GM21367 (cell line): ENCODE measurements around the gene CYRIA.
A peak's percentile ranks its signal among the peaks of the same experiment; 100 is the strongest.

ENCODE experiments used
- ATAC-seq: cut with Tn5 transposase; IDR thresholded peaks from one replicate; pipeline ENCODE4 v1.9.1; 2021; ENCODE audit not compliant: unreplicated experiment

CYRIA gene

GRCh38 chr2:16665748-16666448 lies at the start of gene CYRIA:
Gene CYRIA (minus strand): TSS chr2:16665834. CDS start chr2:16588119, 77,715 bp downstream.
- ATAC-seq = peak; percentile 55

DNA sequence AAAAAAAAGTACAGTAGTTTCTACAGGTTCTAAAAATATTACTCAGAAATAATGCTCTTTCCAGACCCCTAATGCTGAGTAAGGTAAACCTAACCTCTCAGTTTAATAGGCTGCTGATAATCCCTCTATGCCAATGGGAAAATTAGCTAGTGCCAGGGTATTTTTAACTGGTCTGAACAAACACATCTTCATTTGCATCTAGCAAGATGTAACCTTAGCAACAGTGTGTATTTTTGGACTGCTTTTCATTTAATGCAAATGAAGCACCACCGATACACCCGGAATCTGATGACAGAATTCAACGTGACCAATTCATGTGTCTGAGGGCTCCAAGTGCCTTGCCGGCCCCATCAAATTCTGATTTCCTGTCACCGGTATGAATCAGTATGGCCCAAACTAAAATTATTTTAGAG lies 47.4 kb upstream of the CYRIA start:
- peak; percentile 87 for ATAC-seq

DNA sequence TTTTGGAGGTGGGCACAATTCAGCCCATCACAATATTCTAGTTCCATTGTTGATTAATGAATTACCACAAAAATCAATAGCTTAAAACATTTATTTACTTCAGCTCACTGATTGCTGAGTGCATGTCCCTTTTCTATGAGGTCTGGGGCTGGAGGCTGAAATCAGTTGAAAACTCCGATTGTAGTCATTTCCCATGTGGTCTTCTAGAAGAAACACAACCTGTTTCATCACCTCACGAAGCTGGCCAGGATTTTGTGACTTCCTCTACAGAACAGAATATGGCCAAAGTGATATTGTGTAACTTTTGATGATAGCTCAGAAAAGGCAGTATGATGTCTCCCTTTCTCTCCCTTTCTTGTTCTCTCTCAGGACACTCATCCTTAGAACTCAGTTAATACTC lies 44.1 kb upstream of the CYRIA start:
- no peak for ATAC-seq

- ATAC-seq = no peak
Observed at GRCh38 chr2:16708173-16708572, 42.5 kb upstream of the CYRIA start.

- no peak for ATAC-seq
Observed at GRCh38 chr2:16707014-16707623, 41.5 kb upstream of the CYRIA start.

DNA sequence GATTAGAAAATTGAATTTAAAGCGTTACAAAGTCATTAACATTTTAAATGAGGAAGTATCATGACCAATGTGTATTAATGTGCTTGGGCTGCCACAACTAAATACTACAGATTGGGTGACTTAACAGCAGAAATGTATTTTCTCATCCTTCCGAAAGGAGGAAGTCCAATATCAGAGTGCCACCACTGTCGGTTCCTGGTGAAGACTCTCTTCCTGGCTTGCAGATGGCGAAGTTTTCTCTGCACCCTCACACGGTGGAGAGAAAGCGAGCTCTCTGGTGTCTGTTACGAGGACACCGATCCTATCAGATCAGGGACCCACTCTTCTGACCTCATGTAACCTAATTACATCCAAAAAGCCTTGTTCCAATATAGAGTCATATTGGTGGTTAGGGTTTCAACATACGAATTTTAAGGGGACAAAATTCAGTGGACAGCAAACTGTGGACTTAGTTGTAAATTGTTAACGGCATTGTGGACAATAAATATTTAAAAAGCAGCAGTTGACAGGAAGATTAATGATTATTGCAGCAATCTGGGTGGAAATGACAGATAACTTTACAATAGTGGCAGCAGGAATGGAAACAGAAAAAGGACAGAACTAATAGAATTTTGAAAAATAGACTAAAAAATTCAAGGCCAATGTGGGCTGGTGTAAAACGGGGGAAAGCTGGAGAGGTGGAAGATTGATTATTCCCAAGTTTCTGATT lies 35.1 kb upstream of the CYRIA start:
- ATAC-seq = no peak

- ATAC-seq = no peak
Observed at GRCh38 chr2:16693854-16694253, 28.2 kb upstream of the CYRIA start.

GRCh38 chr2:16691261-16691660 lies 25.6 kb upstream of the CYRIA start:
- ATAC-seq = no peak

- ATAC-seq = no peak
Observed at GRCh38 chr2:16687955-16688354, 22.3 kb upstream of the CYRIA start.

GRCh38 chr2:16687222-16687621 lies 21.6 kb upstream of the CYRIA start:
- no peak for ATAC-seq

DNA sequence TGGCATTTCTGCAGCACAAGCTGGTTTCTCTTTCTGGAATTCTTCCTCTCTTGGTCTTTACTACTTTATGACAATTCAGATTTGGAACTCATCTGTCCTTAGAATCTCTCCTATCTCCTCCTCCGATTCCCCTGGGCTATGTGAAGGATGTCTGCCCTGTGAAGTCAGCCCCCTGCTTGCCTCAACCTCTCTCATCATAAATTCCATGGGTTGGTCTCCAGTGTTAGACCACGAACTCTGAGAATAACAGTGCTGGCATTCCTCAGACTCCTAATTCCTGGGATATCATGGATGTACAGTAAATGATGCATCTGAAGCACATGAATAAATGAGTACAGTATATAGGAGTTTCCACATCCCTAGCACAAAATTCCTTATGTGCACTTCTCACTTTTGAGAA lies 21.0 kb upstream of the CYRIA start:
- no peak for ATAC-seq

DNA sequence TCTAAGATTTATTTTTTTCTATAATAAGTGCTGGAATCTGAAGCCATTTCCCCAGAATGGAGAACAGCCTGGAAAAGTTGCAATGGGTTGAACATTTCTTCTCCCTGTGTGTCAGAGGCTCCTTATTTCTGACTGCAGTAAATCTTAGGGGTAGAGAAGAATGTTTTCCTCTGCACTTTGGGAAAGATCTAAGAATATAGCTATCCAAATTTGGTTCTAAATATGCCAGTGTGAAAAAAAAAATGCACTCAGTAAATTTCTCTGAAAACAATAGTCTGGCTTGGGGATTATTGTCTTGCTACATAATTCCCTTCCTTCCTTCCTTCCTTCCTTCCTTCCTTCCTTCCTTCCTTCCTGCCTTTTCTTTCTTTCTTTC lies 19.7 kb upstream of the CYRIA start:
- no peak for ATAC-seq

DNA sequence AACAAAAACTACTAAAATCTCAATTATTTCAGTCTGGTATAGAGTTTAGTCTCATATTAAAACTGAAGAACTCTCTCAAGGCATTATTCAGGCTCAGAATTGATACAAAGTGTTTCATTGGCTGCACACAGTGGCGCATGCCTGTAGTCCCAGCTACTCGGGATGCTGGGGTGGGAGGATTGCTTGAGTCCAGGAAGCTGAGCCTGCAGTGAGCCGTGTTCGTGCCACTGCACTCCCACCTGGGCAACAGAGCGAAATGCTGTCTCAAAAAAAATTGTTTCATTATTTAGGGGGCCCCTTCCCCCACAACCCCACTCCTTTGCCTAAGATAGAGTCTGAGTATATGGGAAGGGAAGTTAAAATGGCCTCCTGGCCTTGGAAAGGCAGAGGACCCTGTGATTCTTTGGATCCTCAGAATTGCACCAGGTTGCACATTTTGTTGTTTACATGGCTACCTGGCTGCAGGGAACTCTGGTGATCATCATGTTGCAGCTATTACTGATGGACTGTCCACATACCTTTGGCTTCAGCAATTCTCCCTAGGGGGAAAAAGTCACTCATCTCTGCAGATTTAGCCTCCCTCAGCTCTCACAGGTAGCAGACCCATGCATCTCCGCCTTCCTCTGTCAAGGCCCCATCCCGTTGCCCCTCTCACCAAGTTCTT lies 19.2 kb upstream of the CYRIA start:
- ATAC-seq = no peak

- ATAC-seq = no peak
Observed at GRCh38 chr2:16683576-16683975, 17.9 kb upstream of the CYRIA start.

- no peak for ATAC-seq
Observed at GRCh38 chr2:16682431-16683118, 16.9 kb upstream of the CYRIA start.

DNA sequence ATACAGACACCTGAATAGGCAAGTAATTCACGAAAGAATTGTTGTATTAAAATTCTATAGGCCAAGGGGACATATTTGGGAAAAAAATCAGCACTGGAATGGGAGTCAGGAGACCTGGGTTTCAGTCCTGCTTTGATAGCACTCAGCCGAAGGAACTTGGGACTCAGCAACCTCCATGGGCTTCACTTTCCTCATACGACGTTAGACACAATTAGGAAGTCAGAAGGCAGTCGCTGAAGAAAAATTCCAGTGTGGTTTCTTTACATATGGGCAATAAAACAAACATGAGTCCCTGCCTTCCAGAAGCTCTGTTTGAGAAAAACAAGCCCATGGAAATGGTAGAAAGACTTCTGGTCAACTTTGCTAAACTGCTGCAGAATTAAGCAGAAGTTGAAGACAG lies 15.1 kb upstream of the CYRIA start:
- ATAC-seq = no peak

DNA sequence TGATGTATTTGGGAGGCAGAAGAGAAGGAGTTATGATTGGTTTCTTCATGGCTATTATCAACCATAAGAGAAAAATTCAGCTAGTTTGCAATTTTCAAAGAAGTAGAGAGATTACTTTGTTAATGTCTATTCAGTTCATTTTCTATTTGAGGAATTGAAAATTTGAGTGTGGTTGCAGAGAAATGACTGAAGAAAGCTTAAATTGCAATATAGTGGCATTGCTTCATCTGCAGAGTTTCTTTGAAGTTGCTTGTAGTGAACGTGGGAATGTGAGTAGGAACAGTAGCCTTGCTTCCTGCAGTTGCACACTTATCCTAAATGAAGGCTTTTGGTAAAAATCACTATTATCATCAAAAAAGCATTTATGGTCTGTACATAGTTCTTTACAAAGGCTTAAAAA lies 14.7 kb upstream of the CYRIA start:
- no peak for ATAC-seq

GRCh38 chr2:16678964-16679363 lies 13.3 kb upstream of the CYRIA start:
- no peak for ATAC-seq

- no peak for ATAC-seq
Observed at GRCh38 chr2:16677875-16678274, 12.2 kb upstream of the CYRIA start.

- no peak for ATAC-seq
Observed at GRCh38 chr2:16675781-16676180, 10.1 kb upstream of the CYRIA start.

- no peak for ATAC-seq
Observed at GRCh38 chr2:16674154-16674553, 8.5 kb upstream of the CYRIA start.
